Tibial artery (tissue), 4 donors: ENCODE data around the gene ABRAXAS1.

ENCODE experiments used
- DNase-seq, 2 donors: peaks; one replicate each; pipeline ENCODE4 v3.0.0-alpha.2; 2019
- H3K27ac ChIP-seq, 2 donors: fragments of 200-600 bp; sonication (generic) in 1 of 2; 1 replicate in 1 of 2; 2 replicates in 1 of 2; pipeline ENCODE4 v1.5.1; 2018 to 2019; ENCODE audit warnings: mild to moderate bottlenecking in 1 of 2
- H3K27me3 ChIP-seq, 2 donors: fragments of 200-600 bp; sonication (generic) in 1 of 2; one replicate each; pipeline versions ENCODE4 v1.5.1 to v1.6.0; 2016 to 2019
- H3K36me3 ChIP-seq, 3 donors: fragments of 200-600 bp; sonication (generic) in 2 of 3; one replicate each; pipeline ENCODE4 v1.5.1; 2016 to 2019; ENCODE audit warnings: mild to moderate bottlenecking in 2 of 3
- H3K4me1 ChIP-seq, 4 donors: fragments of 200-600 bp; sonication (generic) in 2 of 4; 1 replicate in 3 of 4; 2 replicates in 1 of 4; pipeline ENCODE4 v1.5.1; 2016 to 2019
- H3K4me3 ChIP-seq, 2 donors: fragments of 200-600 bp; sonication (generic) in 1 of 2; 1 replicate in 1 of 2; 2 replicates in 1 of 2; pipeline ENCODE4 v1.5.1; 2018 to 2019; ENCODE audit warnings: mild to moderate bottlenecking in 2 of 2
- H3K9me3 ChIP-seq, 3 donors: fragments of 200-600 bp; sonication (generic) in 1 of 3; one replicate each; pipeline ENCODE4 v1.5.1; 2016 to 2019
- intact Hi-C: fragments of 100-400 bp; cut with DNase I; formaldehyde crosslinking; loops from one replicate; pipeline ENCODE4 v1.15.0; 2023; ENCODE audit warnings: low total_unique reads
- TF ChIP-seq, protein P1 (sequence below), 2 experiments: fragments of 200-600 bp in 1 of 2; fragments of 450-650 bp in 1 of 2; IDR thresholded peaks; one replicate each; pipeline ENCODE4 v1.5.1; 2017 to 2019; ENCODE audit warnings: antibody characterized with exemption in 2 of 2, mild to moderate bottlenecking in 1 of 2, moderate library complexity in 1 of 2

The ABRAXAS1 gene

DNA sequence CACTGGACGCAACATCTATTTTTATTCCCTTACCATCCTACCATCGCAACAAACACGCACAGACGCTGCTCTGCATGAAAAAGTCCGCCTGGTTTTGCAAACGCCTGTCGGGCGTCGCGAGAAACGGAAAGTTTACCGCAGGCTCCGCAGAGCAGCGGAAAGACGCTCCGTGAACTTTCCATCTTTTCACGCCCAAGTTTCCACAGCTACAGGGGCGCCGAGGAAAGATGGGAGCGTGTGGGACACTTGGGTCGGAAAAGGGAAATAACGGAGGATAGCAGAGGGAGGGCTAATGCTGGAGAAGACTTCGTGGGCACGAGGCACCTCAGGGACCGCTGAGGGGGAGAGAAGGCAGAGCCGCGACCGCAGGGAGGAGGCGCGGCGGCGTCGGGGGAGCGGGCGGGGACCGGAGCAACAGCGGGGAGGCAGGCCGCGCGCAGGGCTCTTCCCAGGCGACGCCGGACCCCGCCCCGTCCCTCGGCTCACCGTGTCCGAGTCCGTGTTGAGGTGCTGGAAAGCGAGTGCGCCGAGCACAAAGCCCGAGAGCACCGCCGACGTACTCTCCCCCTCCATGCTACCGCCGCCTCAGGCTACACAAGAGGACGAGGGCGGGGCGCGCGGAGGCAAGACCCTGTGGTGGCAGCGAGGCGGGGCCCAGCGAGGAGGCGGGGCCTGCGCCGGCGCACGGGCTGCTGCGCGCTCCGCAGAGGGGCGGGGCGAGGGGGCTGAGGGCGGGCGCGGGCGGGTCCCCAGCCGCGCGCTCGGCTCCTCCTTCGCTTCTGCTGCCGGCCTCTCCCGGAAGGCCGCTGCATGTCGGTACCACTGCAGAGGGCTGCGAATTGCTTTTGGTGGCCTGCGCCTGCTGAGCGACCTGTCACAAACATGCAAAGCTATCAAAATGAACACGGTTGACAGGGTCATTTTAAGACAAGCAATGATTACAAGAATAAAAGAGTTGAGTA, at the start of gene ABRAXAS1:
TSS of gene ABRAXAS1 (minus strand) at position 601 of the 962 bp plus-strand sequence. CDS start at position 573, 28 bp downstream.
- no peaks in the 10 kb centered on the region for H3K27me3 ChIP-seq
- H3K4me3 ChIP-seq = peak within 1 kb of the TSS; percentile 67 to 80
- H3K4me1 ChIP-seq = peaks cover 0 to 20% (median 7%) of the 10 kb centered on the region in 4 donors
- TF ChIP-seq, protein P1, sequence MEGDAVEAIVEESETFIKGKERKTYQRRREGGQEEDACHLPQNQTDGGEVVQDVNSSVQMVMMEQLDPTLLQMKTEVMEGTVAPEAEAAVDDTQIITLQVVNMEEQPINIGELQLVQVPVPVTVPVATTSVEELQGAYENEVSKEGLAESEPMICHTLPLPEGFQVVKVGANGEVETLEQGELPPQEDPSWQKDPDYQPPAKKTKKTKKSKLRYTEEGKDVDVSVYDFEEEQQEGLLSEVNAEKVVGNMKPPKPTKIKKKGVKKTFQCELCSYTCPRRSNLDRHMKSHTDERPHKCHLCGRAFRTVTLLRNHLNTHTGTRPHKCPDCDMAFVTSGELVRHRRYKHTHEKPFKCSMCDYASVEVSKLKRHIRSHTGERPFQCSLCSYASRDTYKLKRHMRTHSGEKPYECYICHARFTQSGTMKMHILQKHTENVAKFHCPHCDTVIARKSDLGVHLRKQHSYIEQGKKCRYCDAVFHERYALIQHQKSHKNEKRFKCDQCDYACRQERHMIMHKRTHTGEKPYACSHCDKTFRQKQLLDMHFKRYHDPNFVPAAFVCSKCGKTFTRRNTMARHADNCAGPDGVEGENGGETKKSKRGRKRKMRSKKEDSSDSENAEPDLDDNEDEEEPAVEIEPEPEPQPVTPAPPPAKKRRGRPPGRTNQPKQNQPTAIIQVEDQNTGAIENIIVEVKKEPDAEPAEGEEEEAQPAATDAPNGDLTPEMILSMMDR (IDR thresholded peaks at IDR 0.05) = no peak
- peaks cover 0 to 13% (median 0%) of the 10 kb centered on the region in 3 donors for H3K36me3 ChIP-seq
- no peaks in the 10 kb centered on the region for H3K9me3 ChIP-seq
- H3K27ac ChIP-seq = peak within 1 kb of the TSS; percentile 84 to 93
- peak; percentile 96 to 98 for DNase-seq
- intact Hi-C loops = loop anchor here (2.0 kb wide), 1 partner anchor 30 kb away; the partner anchor contains the start of gene HELQ

DNA sequence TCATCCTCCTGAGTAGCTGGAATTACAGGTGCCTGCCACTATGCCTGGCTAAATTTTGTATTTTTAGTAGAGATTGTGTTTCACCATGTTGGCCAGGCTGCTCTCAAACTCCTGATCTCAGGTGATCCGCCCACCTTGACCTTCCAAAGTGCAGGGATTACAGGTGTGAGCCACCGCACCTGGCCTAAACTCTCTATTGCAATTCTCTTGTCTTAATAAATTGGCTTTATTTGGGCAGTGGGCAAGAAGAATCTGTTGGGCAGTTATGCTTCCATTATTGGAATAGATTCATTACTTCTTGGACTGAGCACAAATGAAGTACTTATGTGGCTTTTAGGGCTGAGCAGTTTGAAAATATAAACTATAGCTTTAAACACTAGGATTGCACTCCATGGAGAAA, 42.8 kb upstream of the ABRAXAS1 start:
- no peak overlapping the region for H3K4me3 ChIP-seq
- H3K36me3 ChIP-seq = no peaks in the 10 kb centered on the region
- DNase-seq = no peak
- intact Hi-C loops = no loop called here
- TF ChIP-seq, protein P1 (IDR thresholded peaks at IDR 0.05) = no peak
- peaks cover 0 to 3% (median 0%) of the 10 kb centered on the region in 3 donors for H3K9me3 ChIP-seq
- H3K4me1 ChIP-seq = no peaks in the 10 kb centered on the region
- no peak overlapping the region for H3K27ac ChIP-seq
- H3K27me3 ChIP-seq = peaks cover 0 to 10% of the 10 kb centered on the region in 2 donors

DNA sequence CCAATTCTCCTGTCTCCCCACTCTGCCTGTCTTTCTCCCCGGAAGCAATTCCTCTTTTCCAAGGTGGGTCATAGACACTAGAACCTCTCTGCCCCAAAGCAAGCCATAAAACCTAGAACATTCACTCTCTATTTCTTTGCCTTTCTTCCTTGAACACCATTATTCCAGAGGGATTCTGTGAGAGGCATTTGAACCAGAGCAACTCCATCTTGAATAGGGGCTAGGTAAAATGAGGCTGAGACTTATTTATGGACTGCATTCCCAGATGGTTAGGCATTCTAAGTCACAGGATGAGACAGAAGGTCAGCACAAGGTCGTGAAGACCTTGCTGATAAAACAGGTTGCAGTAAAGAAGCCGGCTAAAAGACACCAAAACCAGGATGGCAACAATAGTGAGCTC, 37.3 kb upstream of the ABRAXAS1 start:
- TF ChIP-seq, protein P1 (IDR thresholded peaks at IDR 0.05) = no peak
- intact Hi-C loops = no loop called here

DNA sequence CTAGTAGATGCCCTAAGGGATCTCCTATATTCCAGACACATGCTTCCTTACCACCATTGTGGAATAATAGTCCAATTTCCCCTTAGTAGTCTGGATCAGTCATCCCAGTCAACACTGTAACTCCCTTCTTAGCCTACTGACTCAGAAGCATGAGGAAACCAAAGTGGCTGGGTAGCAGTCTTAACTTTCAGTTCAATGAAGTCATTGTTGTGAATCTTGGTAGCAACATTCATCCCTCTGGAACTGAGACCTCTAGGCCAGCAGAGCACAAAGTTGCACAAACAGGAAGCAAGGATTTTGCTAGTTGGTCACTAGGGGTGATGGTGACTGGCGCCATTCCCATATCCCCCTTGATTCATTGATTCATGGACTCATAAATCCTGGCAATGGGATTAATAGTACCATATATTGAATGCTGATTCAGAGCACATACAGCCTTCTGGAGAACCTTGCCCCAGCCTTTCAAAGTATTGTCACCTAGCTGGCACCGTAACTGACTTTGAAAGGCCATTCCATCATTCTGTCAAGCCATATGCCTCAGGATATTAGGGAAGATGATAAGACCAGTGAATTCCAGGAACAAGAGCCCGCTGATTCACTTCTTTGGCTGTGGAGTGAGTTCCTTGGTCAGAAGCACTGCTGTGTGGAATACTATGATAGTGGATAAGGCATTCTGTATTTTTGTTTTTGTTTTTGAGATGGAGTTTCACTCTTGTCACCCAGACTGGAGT, 31.3 kb upstream of the ABRAXAS1 start:
- intact Hi-C loops = loop anchor here (10.0 kb wide), 1 partner anchor 119 kb away; no protein-coding TSS in a partner anchor
- no peaks in the 10 kb centered on the region for H3K36me3 ChIP-seq
- TF ChIP-seq, protein P1 (IDR thresholded peaks at IDR 0.05) = no peak
- H3K4me3 ChIP-seq = no peak overlapping the region
- no peaks in the 10 kb centered on the region for H3K4me1 ChIP-seq
- no peaks in the 10 kb centered on the region for H3K27me3 ChIP-seq
- DNase-seq = no peak
- no peaks in the 10 kb centered on the region for H3K9me3 ChIP-seq
- no peak overlapping the region for H3K27ac ChIP-seq

More for the DNA sequence above, 37.3 kb upstream of the ABRAXAS1 start:
- no peak overlapping the region for H3K27ac ChIP-seq
- no peaks in the 10 kb centered on the region for H3K36me3 ChIP-seq
- no peaks in the 10 kb centered on the region for H3K27me3 ChIP-seq
- H3K4me1 ChIP-seq = no peaks in the 10 kb centered on the region
- DNase-seq = no peak
- H3K9me3 ChIP-seq = peaks cover 0 to 2% (median 0%) of the 10 kb centered on the region in 3 donors
- H3K4me3 ChIP-seq = no peak overlapping the region

DNA sequence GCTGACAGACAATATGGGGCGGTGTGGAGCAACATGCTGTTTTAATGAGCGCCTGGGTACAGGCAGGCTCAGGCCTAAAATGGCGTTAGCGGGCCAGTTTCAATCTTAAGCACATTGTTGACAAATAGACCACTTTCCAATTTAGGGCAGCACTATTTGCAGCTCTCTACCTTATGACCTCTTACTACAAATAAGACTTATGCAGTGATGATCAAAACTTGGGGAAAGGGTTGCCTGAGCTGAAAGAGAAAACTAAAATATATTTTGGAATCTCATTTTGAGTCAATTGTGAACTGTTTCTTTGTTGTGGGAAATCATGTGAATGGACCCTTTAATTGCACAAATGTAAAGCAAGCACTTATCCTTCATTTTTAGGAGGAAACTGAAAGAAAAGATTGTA, 25.5 kb upstream of the ABRAXAS1 start:
- H3K4me3 ChIP-seq = no peak overlapping the region
- DNase-seq = no peak
- H3K27me3 ChIP-seq = no peaks in the 10 kb centered on the region
- H3K4me1 ChIP-seq = no peaks in the 10 kb centered on the region
- no peaks in the 10 kb centered on the region for H3K36me3 ChIP-seq
- TF ChIP-seq, protein P1 (IDR thresholded peaks at IDR 0.05) = no peak
- intact Hi-C loops = loop anchor here (10.0 kb wide), 1 partner anchor 124 kb away; no protein-coding TSS in a partner anchor
- H3K9me3 ChIP-seq = no peaks in the 10 kb centered on the region
- H3K27ac ChIP-seq = no peak overlapping the region
